ENCODE measurements around the gene SLC22A3.
"Not testable (repeated sequence)": the region's sequence is repeated elsewhere in the genome, so short reads cannot be mapped to it uniquely, and the experiment has no call there.

SLC22A3 gene

GRCh38 chr6:160374836-160375560 is 26.8 kb downstream of the SLC22A3 start:
- DNase-seq: no peak

- DNase-seq: no peak
These were observed 27.4 kb downstream of the SLC22A3 start for GRCh38 chr6:160375561-160375949.

DNA sequence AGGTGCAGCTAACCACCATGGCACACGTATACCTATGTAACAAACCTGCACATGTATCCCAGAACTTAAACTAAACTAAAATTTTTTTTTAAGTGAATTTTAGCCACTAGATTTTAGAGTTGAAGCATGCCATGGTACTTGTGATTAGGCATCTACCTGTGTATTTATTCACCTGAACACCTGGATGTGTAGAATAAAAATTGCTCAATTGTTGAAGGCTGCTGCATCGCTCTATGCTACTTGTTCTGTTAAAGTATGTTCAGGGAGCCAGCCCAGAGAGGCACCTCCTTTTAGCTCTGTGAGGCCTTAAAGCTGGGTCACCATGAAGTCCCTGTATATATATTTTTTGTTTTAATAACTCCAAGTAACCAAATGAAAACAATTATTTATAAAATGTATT is 28.3 kb downstream of the SLC22A3 start:
- no peak for DNase-seq

- DNase-seq: no peak
These were observed 30.0 kb downstream of the SLC22A3 start for GRCh38 chr6:160378218-160378617.

GRCh38 chr6:160378882-160379281 is 30.7 kb downstream of the SLC22A3 start:
- DNase-seq: no peak

GRCh38 chr6:160379466-160379865 is 31.3 kb downstream of the SLC22A3 start:
- DNase-seq: no peak

GRCh38 chr6:160382946-160383345 is 34.8 kb downstream of the SLC22A3 start:
- DNase-seq: no peak

GRCh38 chr6:160386869-160387530 is 38.8 kb downstream of the SLC22A3 start:
- no peak for DNase-seq

GRCh38 chr6:160387916-160388643 is 39.9 kb downstream of the SLC22A3 start:
- no peak for DNase-seq

DNA sequence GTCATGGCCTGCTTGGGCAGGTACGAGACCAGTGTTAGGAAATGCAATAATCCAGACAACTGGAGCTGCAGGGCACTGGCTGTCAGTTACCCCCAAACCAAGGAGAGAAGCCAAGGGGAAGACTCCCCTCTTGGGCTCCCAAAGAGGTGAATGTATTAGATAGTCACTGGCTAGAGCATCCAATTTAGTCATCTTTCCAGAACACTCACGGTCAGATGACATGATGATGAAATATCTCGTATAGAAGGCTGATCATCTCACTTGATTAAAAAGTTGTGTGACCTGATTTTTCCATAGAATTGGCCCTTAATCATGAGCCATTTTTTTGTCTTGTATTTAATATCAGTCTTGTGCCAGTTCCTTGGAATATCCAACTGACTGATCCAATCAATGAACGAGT is 40.7 kb downstream of the SLC22A3 start:
- DNase-seq: no peak

DNA sequence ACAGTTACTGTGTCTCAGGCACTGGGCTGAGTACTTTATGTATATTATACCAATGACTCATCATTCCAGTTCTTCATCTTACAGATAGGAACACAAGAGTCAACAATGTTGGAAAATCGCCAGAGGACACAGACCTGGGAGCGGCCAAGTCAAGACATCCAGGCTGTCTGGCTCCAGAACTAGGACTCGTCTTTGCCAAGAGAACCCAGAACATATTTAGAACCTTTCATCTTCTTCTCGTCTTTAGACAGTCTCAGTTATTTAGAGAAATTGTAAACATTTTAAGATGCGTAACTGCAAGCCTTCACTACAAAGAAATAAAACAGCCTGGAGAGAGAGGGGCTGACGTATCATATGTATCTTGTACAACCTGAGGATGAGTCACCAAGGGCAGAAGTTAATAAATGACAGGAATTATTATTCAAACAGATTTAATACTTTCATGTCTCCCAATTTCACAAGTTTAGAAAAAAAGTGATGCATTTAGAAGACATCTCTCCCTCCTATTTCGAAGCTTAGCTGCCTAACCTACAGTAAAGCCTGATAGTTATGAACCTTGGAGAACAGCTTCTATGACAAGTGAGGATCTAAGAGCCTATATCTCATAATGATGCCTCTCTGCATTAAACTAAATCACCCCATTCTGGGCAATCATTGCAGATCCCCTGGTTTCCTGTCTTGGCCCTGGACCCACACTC is 43.4 kb downstream of the SLC22A3 start:
- DNase-seq: no peak

GRCh38 chr6:160393442-160393841 is 45.3 kb downstream of the SLC22A3 start:
- DNase-seq: not testable (repeated sequence)

GRCh38 chr6:160393891-160394653 is 45.9 kb downstream of the SLC22A3 start:
- no peak for DNase-seq

- DNase-seq: no peak
These were observed 46.5 kb downstream of the SLC22A3 start for GRCh38 chr6:160394654-160395035.

- no peak for DNase-seq
These were observed 47.0 kb downstream of the SLC22A3 start for GRCh38 chr6:160395187-160395586.

DNA sequence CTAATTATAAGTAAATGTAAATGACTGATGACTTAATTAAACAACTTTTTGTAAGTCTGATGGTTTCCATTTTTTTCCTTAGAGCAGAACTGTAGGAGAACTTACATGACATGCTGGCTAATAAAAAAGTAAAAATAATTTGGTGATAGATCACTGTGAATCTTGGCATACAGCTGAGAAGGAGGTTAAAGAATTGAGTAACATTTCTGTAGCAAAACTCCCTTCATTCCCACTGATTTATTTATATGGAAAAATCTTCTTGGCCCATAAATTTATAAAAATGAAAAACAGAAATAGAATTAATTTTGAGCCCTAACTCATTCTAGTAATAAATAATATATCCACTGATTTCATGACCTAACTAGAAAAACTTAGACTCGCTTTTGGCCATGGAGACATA is 48.1 kb downstream of the SLC22A3 start:
- no peak for DNase-seq

GRCh38 chr6:160398674-160399271 is 50.6 kb downstream of the SLC22A3 start:
- DNase-seq: no peak

DNA sequence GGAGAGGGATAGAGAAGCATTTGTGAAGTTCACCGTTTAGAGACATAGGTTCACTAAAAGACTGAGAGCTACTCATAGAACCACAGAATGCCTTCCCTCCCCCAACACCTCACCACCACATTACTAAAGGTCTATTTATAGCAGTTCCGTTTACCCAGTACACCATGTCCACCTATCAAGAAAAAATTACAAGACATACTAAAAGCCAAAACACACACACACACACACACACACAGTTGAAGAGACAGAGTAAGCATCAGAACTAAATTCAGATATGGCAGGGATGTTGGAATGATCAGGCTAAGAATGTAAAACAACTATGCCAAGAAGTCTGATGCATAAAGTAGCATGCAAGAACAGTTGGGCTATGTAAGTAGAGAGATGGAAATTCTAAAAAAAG is 52.3 kb downstream of the SLC22A3 start:
- no peak for DNase-seq

- DNase-seq: no peak
These were observed 60.4 kb downstream of the SLC22A3 start for GRCh38 chr6:160408528-160408927.

DNA sequence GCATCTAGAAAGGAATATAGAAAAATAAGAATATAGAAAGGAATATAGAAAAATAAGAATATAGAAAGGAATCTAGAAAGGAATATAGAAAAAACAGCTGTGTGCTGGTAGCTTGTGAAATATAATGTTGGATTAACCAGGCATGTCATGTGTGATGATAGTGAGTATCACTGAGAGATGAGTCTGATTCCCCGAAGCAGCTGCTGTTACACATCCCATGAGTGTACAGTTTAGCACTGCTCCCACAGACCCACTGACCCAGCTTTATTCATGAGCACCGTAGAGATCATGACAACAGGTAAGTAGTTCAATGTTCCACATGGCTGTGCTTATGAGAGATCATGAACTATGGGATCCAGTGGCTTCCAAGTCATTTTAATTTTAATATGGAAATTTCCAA is 64.8 kb downstream of the SLC22A3 start:
- no peak for DNase-seq

- DNase-seq: no peak
These were observed 69.0 kb downstream of the SLC22A3 start for GRCh38 chr6:160417146-160417545.

DNA sequence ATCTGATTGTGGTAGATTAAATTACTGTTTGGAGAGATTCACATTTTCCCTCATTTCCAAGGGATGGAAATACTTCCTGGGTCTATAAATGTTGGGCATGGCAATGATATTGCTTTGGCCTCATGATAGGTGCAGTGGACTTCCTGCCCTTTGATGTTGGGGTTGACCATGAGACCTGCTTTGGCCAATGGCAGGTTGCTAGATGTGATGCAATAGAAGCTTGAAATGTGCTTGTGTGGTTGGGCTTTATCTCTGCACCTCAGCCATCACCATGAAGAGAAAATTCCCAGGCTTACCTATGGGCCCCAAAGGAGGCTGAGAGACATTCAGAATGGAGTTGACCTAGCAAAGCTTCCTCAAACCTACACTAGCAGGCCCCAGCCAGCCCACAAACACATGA is 69.4 kb downstream of the SLC22A3 start:
- DNase-seq: no peak
